ENCODE results near the gene SLC2A4RG.

SLC2A4RG gene

GRCh38 chr20:63707558-63708300 lies 31.8 kb upstream of the SLC2A4RG start, which contains the start of the genes ARFRP1 and ZGPAT:
ARFRP1 (minus strand) TSS chr20:63707976; CDS start chr20:63707091, 885 bp downstream.
ZGPAT (plus strand) TSS chr20:63708039; CDS start chr20:63708581, 542 bp downstream.
- TF ChIP-seq CTCF (IDR thresholded peaks at IDR 0.05; ENCODE audit: control insufficient read depth, insufficient read depth, low read depth, low read length, missing control alignments): no peak
- DNase-seq (ENCODE audit: low read depth): peak; percentile 17
- peak within 1 kb of the TSS; percentile 60 for H3K4me3 ChIP-seq (ENCODE audit: control insufficient read depth, low read depth, low read length)

DNA sequence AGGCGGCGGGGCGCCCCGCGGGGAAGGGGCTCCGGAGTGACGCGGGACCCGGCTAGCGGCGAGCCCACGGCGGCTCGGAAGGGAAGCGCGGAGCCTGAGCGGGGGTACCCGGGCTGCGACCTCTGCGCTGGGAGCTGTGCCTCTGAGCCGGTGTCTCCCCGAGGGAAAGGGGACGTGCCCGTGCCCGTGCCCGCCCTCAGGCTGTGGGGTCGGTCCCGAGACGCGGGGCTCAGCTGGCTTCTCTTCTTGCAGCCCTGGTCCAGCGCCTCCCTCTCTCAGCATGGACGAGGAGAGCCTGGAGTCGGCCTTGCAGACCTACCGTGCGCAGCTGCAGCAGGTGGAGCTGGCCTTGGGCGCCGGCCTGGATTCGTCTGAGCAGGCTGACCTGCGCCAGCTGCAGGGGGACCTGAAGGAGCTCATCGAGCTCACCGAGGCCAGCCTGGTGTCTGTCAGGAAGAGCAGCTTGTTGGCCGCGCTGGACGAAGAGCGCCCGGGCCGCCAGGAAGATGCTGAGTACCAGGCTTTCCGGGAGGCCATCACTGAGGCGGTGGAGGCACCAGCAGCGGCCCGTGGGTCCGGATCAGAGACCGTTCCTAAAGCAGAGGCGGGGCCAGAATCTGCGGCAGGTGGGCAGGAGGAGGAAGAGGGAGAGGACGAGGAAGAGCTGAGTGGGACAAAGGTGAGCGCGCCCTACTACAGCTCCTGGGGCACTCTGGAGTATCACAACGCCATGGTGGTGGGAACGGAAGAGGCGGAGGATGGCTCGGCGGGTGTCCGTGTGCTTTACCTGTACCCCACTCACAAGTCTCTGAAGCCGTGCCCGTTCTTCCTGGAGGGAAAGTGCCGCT lies 31.1 kb upstream of the SLC2A4RG start:
- no peak for DNase-seq (ENCODE audit: low read depth)
- no peak for TF ChIP-seq CTCF (IDR thresholded peaks at IDR 0.05; ENCODE audit: control insufficient read depth, insufficient read depth, low read depth, low read length, missing control alignments)
- peak overlapping the region; percentile 60 for H3K4me3 ChIP-seq (ENCODE audit: control insufficient read depth, low read depth, low read length)

DNA sequence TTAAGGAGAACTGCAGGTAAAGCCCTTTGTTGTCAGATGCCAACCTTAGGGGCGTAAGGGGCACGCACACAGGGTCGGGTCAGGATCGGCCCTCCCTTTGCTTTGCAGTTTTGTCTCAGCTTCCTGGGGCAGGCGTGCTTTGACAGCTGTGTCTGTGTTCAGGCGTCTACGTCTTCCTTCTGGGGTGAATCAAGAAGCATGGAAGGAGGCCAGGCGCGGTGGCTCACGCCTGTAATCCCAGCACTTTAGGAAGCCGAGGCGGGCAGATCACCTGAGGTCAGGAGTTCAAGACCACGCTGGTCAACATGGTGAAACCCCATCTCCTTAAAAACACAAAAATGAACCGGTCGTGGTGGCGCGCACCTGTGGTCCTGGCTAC lies 30.4 kb upstream of the SLC2A4RG start:
- TF ChIP-seq CTCF (IDR thresholded peaks at IDR 0.05; ENCODE audit: control insufficient read depth, insufficient read depth, low read depth, low read length, missing control alignments): no peak
- peak overlapping the region; percentile 60 for H3K4me3 ChIP-seq (ENCODE audit: control insufficient read depth, low read depth, low read length)
- no peak for DNase-seq (ENCODE audit: low read depth)

DNA sequence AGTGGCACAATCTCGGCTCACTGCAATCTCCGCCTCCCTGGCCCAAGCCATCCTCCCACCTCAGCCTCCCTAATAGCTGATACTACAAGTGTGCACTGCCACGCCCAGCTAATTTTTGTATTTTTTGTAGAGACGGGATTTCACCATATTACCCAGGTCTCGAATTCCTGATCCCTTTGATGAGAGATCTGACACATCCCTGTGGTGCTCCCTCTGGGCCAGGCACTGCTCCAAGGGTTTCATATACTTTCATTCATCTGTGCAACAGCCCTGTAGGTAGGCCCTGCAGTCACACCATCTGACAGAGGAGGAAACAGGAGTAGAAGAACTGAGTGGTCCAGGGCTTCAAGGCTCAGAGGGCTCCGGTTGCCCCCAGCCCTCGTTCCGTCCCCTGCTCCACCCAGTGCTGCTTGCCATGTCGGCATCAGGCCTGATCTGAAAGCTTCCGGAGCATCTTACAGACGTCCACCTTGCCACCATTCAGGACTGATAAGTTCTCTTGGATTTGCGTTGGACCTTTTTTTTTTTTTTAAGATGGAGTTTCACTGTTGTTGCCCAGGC lies 28.4 kb upstream of the SLC2A4RG start:
- TF ChIP-seq CTCF (IDR thresholded peaks at IDR 0.05; ENCODE audit: control insufficient read depth, insufficient read depth, low read depth, low read length, missing control alignments): no peak
- H3K4me3 ChIP-seq (ENCODE audit: control insufficient read depth, low read depth, low read length): no peak overlapping the region

DNA sequence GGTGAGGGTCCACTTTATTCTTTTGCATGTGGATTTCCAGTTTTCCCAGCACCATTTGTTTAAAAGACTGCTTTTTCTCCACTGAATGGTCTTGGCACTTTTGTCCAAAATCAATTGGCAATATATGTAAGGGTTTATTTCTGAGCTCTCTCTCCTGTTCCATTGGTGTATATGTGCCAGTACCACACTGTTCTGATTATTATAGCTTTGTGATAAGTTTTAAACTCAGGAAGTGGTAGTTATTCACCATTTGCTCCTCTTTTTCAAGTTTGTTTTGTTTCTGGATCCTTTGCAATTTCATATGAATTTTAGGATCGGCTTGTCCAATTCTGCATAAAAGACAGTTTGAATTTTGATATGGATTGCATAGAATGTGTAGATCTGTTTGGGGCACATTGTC lies 27.4 kb upstream of the SLC2A4RG start:
- TF ChIP-seq CTCF (IDR thresholded peaks at IDR 0.05; ENCODE audit: control insufficient read depth, insufficient read depth, low read depth, low read length, missing control alignments): no peak
- no peak for DNase-seq (ENCODE audit: low read depth)
- no peak overlapping the region for H3K4me3 ChIP-seq (ENCODE audit: control insufficient read depth, low read depth, low read length)

More for the DNA sequence above, 28.4 kb upstream of the SLC2A4RG start:
- no peak for DNase-seq (ENCODE audit: low read depth)

DNA sequence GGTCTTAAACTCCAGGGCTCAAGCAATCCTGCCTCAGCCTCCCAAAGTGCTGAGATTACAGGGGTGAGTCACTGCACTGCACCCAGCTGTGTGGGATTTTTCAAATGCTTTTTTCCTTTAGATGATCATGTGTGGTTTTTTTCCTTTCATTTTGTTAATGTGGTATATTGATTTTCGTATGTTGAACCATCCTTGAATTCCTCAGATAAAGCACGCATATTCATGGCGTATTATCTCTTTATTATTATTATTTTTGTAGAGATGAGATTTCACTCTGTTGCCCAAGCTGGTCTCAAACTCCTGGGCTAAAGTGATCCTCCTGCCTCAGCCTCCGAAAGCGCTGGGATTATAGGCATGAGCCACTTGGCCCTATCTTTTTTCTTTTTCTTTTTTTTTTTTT lies 24.7 kb upstream of the SLC2A4RG start:
- no peak for TF ChIP-seq CTCF (IDR thresholded peaks at IDR 0.05; ENCODE audit: control insufficient read depth, insufficient read depth, low read depth, low read length, missing control alignments)
- no peak for DNase-seq (ENCODE audit: low read depth)
- no peak overlapping the region for H3K4me3 ChIP-seq (ENCODE audit: control insufficient read depth, low read depth, low read length)
